ENCODE measurements around the gene ZBED4. TPM values are rescaled to one million over a fixed set of nuclear protein-coding genes. Genes with fewer than 3 reads are reported as not detected.

Gene ZBED4
- total and polyA plus RNA-seq, 10 donors, result 2.9 to 23.2 (median 13.9) TPM

GRCh38 chr22:49901457-49901856 lies 47.8 kb downstream of the ZBED4 start:
- TF ChIP-seq POLR2AphosphoS5 (IDR thresholded peaks at IDR 0.05) (no peak), POLR2A (IDR thresholded peaks at IDR 0.05) (no peak), CTCF (IDR thresholded peaks at IDR 0.05 in 8 of 11, conservative IDR thresholded peaks at IDR 0.05 in 3 of 11) (no peak)
- Histone ChIP-seq H3K27ac (no peak overlapping the region), H3K9me3 (no peaks in the 10 kb centered on the region), H3K4me1 (no peaks in the 10 kb centered on the region), H3K4me3 (no peak overlapping the region), H3K27me3 (replicated peaks in 1 of 7) (no peaks in the 10 kb centered on the region), H3K36me3 (peaks cover 0 to 96% (median 35%) of the 10 kb centered on the region in 6 donors)
- 94 to 98% (median 97%) methylated on average over 11 of the region's 11 CpGs for WGBS, 5 donors
- DNase-seq, result no peak
- intact Hi-C loops (cut with DNase I; ENCODE audit: low total_unique reads), result no loop called here

GRCh38 chr22:49903322-49904039 lies 49.8 kb downstream of the ZBED4 start:
- no peak overlapping the region for H3K4me3 ChIP-seq
- 89 to 98% (median 95%) methylated on average over 8 to 17 of the region's 17 CpGs for WGBS, 5 donors
- DNase-seq, result peak; percentile 65
- no peaks in the 10 kb centered on the region for H3K4me1 ChIP-seq
- no peak for TF ChIP-seq CTCF (IDR thresholded peaks at IDR 0.05 in 8 of 11, conservative IDR thresholded peaks at IDR 0.05 in 3 of 11)
- TF ChIP-seq POLR2A (IDR thresholded peaks at IDR 0.05), result no peak
- peak in 1 of 3 donors; percentile 27 for TF ChIP-seq POLR2AphosphoS5 (IDR thresholded peaks at IDR 0.05)
- H3K27me3 ChIP-seq (replicated peaks in 1 of 7), result no peaks in the 10 kb centered on the region
- intact Hi-C loops (cut with DNase I; ENCODE audit: low total_unique reads), result no loop called here
- no peaks in the 10 kb centered on the region for H3K9me3 ChIP-seq
- H3K27ac ChIP-seq, result no peak overlapping the region
- H3K36me3 ChIP-seq, result peaks cover 0 to 100% (median 50%) of the 10 kb centered on the region in 6 donors

GRCh38 chr22:49904040-49904369 lies 50.4 kb downstream of the ZBED4 start:
- H3K4me1 ChIP-seq, result no peaks in the 10 kb centered on the region
- TF ChIP-seq POLR2AphosphoS5 (IDR thresholded peaks at IDR 0.05) (peak in 1 of 3 donors; percentile 29), CTCF (IDR thresholded peaks at IDR 0.05 in 8 of 11, conservative IDR thresholded peaks at IDR 0.05 in 3 of 11) (no peak)
- H3K4me3 ChIP-seq, result no peak overlapping the region
- H3K27ac ChIP-seq, result no peak overlapping the region
- H3K36me3 ChIP-seq, result peaks cover 0 to 100% (median 55%) of the 10 kb centered on the region in 6 donors
- H3K9me3 ChIP-seq, result no peaks in the 10 kb centered on the region
- WGBS, 5 donors, result 86 to 100% (median 97%) methylated on average over 3 to 11 of the region's 11 CpGs
- DNase-seq, result peak; percentile 56
- intact Hi-C loops (cut with DNase I; ENCODE audit: low total_unique reads), result no loop called here
- H3K27me3 ChIP-seq (replicated peaks in 1 of 7), result no peaks in the 10 kb centered on the region

- no peak overlapping the region for H3K4me3 ChIP-seq
- no peaks in the 10 kb centered on the region for H3K4me1 ChIP-seq
- H3K36me3 ChIP-seq, result peaks cover 0 to 100% (median 66%) of the 10 kb centered on the region in 6 donors
- DNase-seq, result peak; percentile 60
- H3K27me3 ChIP-seq (replicated peaks in 1 of 7), result no peaks in the 10 kb centered on the region
- intact Hi-C loops (cut with DNase I; ENCODE audit: low total_unique reads), result no loop called here
- TF ChIP-seq POLR2A (IDR thresholded peaks at IDR 0.05), result no peak
- TF ChIP-seq CTCF (IDR thresholded peaks at IDR 0.05 in 8 of 11, conservative IDR thresholded peaks at IDR 0.05 in 3 of 11), result no peak
- TF ChIP-seq POLR2AphosphoS5 (IDR thresholded peaks at IDR 0.05), result no peak
- 96 to 98% (median 97%) methylated on average over 18 of the region's 18 CpGs for WGBS, 5 donors
- H3K27ac ChIP-seq, result no peak overlapping the region
- H3K9me3 ChIP-seq, result no peaks in the 10 kb centered on the region
These were observed 51.8 kb downstream of the ZBED4 start for GRCh38 chr22:49905465-49905864.

All from spleen (tissue), 11 donors.